ENCODE data around the gene MYO5A.

The MYO5A gene

GRCh38 chr15:52338891-52339290 is 189.8 kb downstream of the MYO5A start:
- DNase-seq (ENCODE audit: low read depth), result no peak
- no peak overlapping the region for H3K4me3 ChIP-seq (ENCODE audit: low read depth, low read length)
- TF ChIP-seq CTCF (IDR thresholded peaks at IDR 0.05; ENCODE audit: low read depth, low read length), result no peak
- TF ChIP-seq, protein P1, sequence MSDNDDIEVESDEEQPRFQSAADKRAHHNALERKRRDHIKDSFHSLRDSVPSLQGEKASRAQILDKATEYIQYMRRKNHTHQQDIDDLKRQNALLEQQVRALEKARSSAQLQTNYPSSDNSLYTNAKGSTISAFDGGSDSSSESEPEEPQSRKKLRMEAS (IDR thresholded peaks at IDR 0.05; ENCODE audit: low read depth, low read length), result no peak
- no peak for TF ChIP-seq POLR2A (IDR thresholded peaks at IDR 0.05; ENCODE audit: extremely low read depth, insufficient read length)
- TF ChIP-seq MYC (IDR thresholded peaks at IDR 0.05; ENCODE audit: low read depth, low read length), result no peak

- H3K4me3 ChIP-seq (ENCODE audit: low read depth, low read length), result no peak overlapping the region
- no peak for DNase-seq (ENCODE audit: low read depth)
- TF ChIP-seq, protein P1 (IDR thresholded peaks at IDR 0.05; ENCODE audit: low read depth, low read length), result no peak
- no peak for TF ChIP-seq CTCF (IDR thresholded peaks at IDR 0.05; ENCODE audit: low read depth, low read length)
- no peak for TF ChIP-seq MYC (IDR thresholded peaks at IDR 0.05; ENCODE audit: low read depth, low read length)
- no peak for TF ChIP-seq POLR2A (IDR thresholded peaks at IDR 0.05; ENCODE audit: extremely low read depth, insufficient read length)
Measured at GRCh38 chr15:52338058-52338457, 190.6 kb downstream of the MYO5A start.

DNA sequence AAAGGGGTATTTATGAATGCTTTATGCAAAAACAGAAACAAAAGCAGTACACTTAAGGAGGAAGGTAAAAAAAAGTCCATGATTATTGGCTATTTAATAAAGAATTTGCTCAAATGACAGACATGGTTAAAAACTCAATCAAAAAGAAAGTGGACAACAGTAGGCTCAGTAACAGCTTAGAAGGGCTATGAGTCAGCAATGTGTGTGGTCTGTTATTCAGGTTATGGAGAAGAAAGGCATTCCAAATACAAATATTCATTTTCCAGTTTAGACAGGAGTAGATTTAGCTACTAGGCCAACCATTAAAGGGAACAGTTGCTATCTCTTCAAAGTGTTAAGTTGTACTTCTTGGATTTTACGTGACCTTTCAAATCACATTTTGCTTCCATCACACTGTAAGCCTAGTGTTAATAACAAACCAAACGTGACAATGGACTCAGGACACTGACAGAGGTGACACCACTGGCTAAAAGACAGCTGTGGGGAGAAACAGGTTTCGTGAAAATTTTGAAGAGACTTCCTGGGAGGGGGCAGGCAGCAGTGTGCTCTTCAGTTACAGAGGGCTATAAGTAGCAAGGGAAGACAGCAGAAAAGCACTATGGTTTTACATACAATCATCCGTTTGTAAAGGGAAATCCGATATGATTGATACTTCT is 191.4 kb downstream of the MYO5A start:
- DNase-seq (ENCODE audit: low read depth), result no peak
- TF ChIP-seq CTCF (IDR thresholded peaks at IDR 0.05; ENCODE audit: low read depth, low read length) (no peak), POLR2A (IDR thresholded peaks at IDR 0.05; ENCODE audit: extremely low read depth, insufficient read length) (no peak), MYC (IDR thresholded peaks at IDR 0.05; ENCODE audit: low read depth, low read length) (no peak)
- TF ChIP-seq, protein P1 (IDR thresholded peaks at IDR 0.05; ENCODE audit: low read depth, low read length), result no peak
- no peak overlapping the region for H3K4me3 ChIP-seq (ENCODE audit: low read depth, low read length)

GRCh38 chr15:52336529-52336928 is 192.2 kb downstream of the MYO5A start:
- peak; percentile 27 for DNase-seq (ENCODE audit: low read depth)
- no peak for TF ChIP-seq CTCF (IDR thresholded peaks at IDR 0.05; ENCODE audit: low read depth, low read length)
- TF ChIP-seq POLR2A (IDR thresholded peaks at IDR 0.05; ENCODE audit: extremely low read depth, insufficient read length), result no peak
- TF ChIP-seq, protein P1 (IDR thresholded peaks at IDR 0.05; ENCODE audit: low read depth, low read length), result no peak
- no peak for TF ChIP-seq MYC (IDR thresholded peaks at IDR 0.05; ENCODE audit: low read depth, low read length)

GRCh38 chr15:52334491-52335160 is 194.1 kb downstream of the MYO5A start:
- no peak overlapping the region for H3K4me3 ChIP-seq (ENCODE audit: low read depth, low read length)
- TF ChIP-seq, protein P1 (IDR thresholded peaks at IDR 0.05; ENCODE audit: low read depth, low read length), result no peak
- TF ChIP-seq CTCF (IDR thresholded peaks at IDR 0.05; ENCODE audit: low read depth, low read length) (no peak), MYC (IDR thresholded peaks at IDR 0.05; ENCODE audit: low read depth, low read length) (no peak), POLR2A (IDR thresholded peaks at IDR 0.05; ENCODE audit: extremely low read depth, insufficient read length) (no peak)
- no peak for DNase-seq (ENCODE audit: low read depth)

More at GRCh38 chr15:52336529-52336928, 192.2 kb downstream of the MYO5A start:
- H3K4me3 ChIP-seq (ENCODE audit: low read depth, low read length), result no peak overlapping the region

Data from NB4 (cell line).